Ishikawa (cell line): Measurements from ENCODE around the gene EPB41.

ENCODE experiments used
- CEBPB ChIP-seq: IDR thresholded peaks from 2 replicates; pipeline ENCODE4 v1.6.1; 2012
- CREB1 ChIP-seq: IDR thresholded peaks from 2 replicates; pipeline ENCODE4 v1.6.1; 2012; ENCODE audit warnings: low read depth
- EP300 ChIP-seq: IDR thresholded peaks from 2 replicates; pipeline ENCODE4 v1.6.1; 2012; ENCODE audit warnings: borderline replicate concordance
- FOXM1 ChIP-seq: IDR thresholded peaks from 2 replicates; pipeline ENCODE4 v1.6.1; 2012; ENCODE audit warnings: low read depth, borderline replicate concordance
- MAX ChIP-seq: IDR thresholded peaks from 2 replicates; pipeline ENCODE4 v1.6.1; 2012
- RAD21 ChIP-seq: IDR thresholded peaks from 2 replicates; pipeline ENCODE4 v1.6.1; 2012; ENCODE audit warnings: low read depth
- TAF1 ChIP-seq: IDR thresholded peaks from 2 replicates; pipeline ENCODE4 v1.6.1; 2012; ENCODE audit warnings: low read depth, mild to moderate bottlenecking
- TEAD4 ChIP-seq: IDR thresholded peaks from 2 replicates; pipeline ENCODE4 v1.6.1; 2012
- TF ChIP-seq, protein P1 (sequence below): IDR thresholded peaks from 2 replicates; pipeline ENCODE4 v1.6.1; 2012

DNA sequence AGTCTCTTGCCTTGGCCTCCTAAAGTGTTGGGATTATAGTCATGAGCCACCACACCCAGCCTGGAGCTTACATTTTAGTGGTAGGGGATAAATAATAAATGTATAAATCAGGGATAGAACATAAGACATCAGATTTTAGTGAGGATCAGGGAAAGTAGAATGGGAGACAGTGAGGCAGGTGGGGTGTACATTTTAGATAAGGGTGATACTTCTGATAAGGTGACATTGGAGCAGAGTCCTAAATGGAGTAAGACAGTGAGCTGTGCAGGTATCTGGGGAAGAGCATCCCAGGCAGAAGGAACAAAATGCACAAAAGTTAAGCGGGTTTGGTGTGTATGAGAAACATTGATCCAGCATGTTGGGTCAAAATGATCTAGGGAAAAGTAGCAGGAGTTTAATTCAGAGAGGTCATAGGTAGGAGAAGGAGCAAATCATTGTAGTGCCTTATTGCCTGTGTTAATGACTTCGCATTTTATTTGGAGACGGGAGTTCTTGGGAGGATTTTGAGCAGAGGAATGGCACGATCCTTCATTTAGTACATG lies 11.1 kb downstream of the EPB41 start:
- TF ChIP-seq, protein P1, sequence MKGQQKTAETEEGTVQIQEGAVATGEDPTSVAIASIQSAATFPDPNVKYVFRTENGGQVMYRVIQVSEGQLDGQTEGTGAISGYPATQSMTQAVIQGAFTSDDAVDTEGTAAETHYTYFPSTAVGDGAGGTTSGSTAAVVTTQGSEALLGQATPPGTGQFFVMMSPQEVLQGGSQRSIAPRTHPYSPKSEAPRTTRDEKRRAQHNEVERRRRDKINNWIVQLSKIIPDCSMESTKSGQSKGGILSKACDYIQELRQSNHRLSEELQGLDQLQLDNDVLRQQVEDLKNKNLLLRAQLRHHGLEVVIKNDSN: no peak
- TF ChIP-seq CEBPB (no peak), TAF1 (no peak), MAX (no peak), EP300 (no peak), RAD21 (no peak), FOXM1 (no peak), TEAD4 (no peak), CREB1 (no peak)
